Common myeloid progenitor, CD34-positive (primary cell): Measurements from ENCODE around the gene NAXE.

Experiments
- CTCF ChIA-PET: fragments of 350-600 bp; sonication (Branson Sonifier 250); formaldehyde crosslinking; loops from one replicate; lab custom pipeline; 2021; ENCODE audit warnings: antibody characterized with exemption; lab: Charles Lee
- POLR2A ChIA-PET: fragments of 350-600 bp; sonication (Branson Sonifier 250); formaldehyde crosslinking; loops from one replicate; lab custom pipeline; 2021; ENCODE audit warnings: antibody characterized with exemption; lab: Charles Lee
- DNase-seq, 3 donors: peaks; one replicate each; pipeline versions ENCODE4 v3.0.0 to v3.0.0-alpha.2; 2013
- H3K27ac ChIP-seq, 2 experiments: 1 replicate in 1 of 2; 2 replicates in 1 of 2; pipeline ENCODE4 v1.7.0; 2013; ENCODE audit warnings: inconsistent platforms in 2 of 2, low read length in 2 of 2, mild to moderate bottlenecking in 2 of 2, low read depth in 1 of 2, moderate library complexity in 1 of 2; ENCODE audit not compliant: severe bottlenecking in 2 of 2, insufficient read depth in 1 of 2, poor library complexity in 1 of 2
- H3K27me3 ChIP-seq, 5 experiments: replicated peaks in 2 of 5; 1 replicate in 3 of 5; 2 replicates in 2 of 5; pipeline versions ENCODE4 v1.6.1 to v1.7.0; 2013; ENCODE audit warnings: low read length in 4 of 5, mild to moderate bottlenecking in 2 of 5, moderate library complexity in 2 of 5, inconsistent platforms in 1 of 5; ENCODE audit not compliant: insufficient read depth in 5 of 5, control insufficient read depth in 4 of 5
- H3K36me3 ChIP-seq, 4 experiments: 1 replicate in 2 of 4; 2 replicates in 2 of 4; pipeline versions ENCODE4 v1.6.1 to v1.7.0; 2013; ENCODE audit warnings: low read length in 3 of 4, control low read depth in 1 of 4, mild to moderate bottlenecking in 1 of 4; ENCODE audit not compliant: control insufficient read depth in 4 of 4, insufficient read depth in 4 of 4
- H3K4me1 ChIP-seq, 4 experiments: 1 replicate in 3 of 4; 2 replicates in 1 of 4; pipeline versions ENCODE4 v1.6.1 to v1.7.1; 2013; ENCODE audit warnings: low read length in 3 of 4, mild to moderate bottlenecking in 3 of 4, control low read depth in 1 of 4, inconsistent platforms in 1 of 4, moderate library complexity in 1 of 4; ENCODE audit not compliant: control insufficient read depth in 4 of 4, insufficient read depth in 4 of 4; ENCODE audit errors: control extremely low read depth in 1 of 4
- H3K4me3 ChIP-seq, 7 experiments: 1 replicate in 4 of 7; 2 replicates in 3 of 7; pipeline versions ENCODE4 v1.5.1 to v1.7.0; 2013; ENCODE audit warnings: mild to moderate bottlenecking in 7 of 7, low read length in 6 of 7, moderate library complexity in 6 of 7, inconsistent platforms in 2 of 7, low read depth in 2 of 7, control low read depth in 1 of 7; ENCODE audit not compliant: insufficient read depth in 4 of 7, control insufficient read depth in 1 of 7; ENCODE audit errors: extremely low read depth in 1 of 7
- H3K9me3 ChIP-seq, 5 experiments: 1 replicate in 4 of 5; 2 replicates in 1 of 5; pipeline versions ENCODE4 v1.6.1 to v1.7.1; 2013; ENCODE audit warnings: low read length in 4 of 5, mild to moderate bottlenecking in 2 of 5, inconsistent platforms in 1 of 5, low read depth in 1 of 5, moderate library complexity in 1 of 5; ENCODE audit not compliant: control insufficient read depth in 4 of 5, insufficient read depth in 2 of 5; ENCODE audit errors: control extremely low read depth in 1 of 5
- WGBS: methylation state at CpG from one replicate; pipeline ENCODE4 v1.1.5; 2013; ENCODE audit not compliant: insufficient coverage; 5-methylcytosine and 5-hydroxymethylcytosine counted together

The NAXE gene

GRCh38 chr1:156640842-156641706 is 49.5 kb downstream of the NAXE start:
- Histone ChIP-seq H3K4me1 (peaks cover 8 to 35% (median 34%) of the 10 kb centered on the region in 4 experiments), H3K27ac (no peak overlapping the region), H3K36me3 (no peaks in the 10 kb centered on the region), H3K4me3 (peak overlapping the region in 3 of 7 experiments; percentile 39 to 54 (median 40)), H3K27me3 (peaks cover 7 to 72% (median 39%) of the 10 kb centered on the region in 5 experiments), H3K9me3 (no peaks in the 10 kb centered on the region)
- 60% methylated on average over 2 of the region's 6 CpGs for WGBS
- no peak for DNase-seq
- ChIA-PET CTCF (interaction anchor here (0.7 to 18.3 kb wide), 4 partner anchors 12 to 36 kb away, joined by 3 to 275 read pairs (median 38); partner anchors contain the start of gene NES), POLR2A (no interaction called here)

- ChIA-PET CTCF (interaction anchor here (0.7 to 18.3 kb wide), 4 partner anchors 13 to 35 kb away, joined by 3 to 275 read pairs (median 38); partner anchors contain the start of gene NES), POLR2A (no interaction called here)
- Histone ChIP-seq H3K27ac (no peak within 1 kb of the TSS), H3K4me3 (peak within 1 kb of the TSS in 5 of 7 experiments; percentile 13 to 54 (median 40)), H3K9me3 (no peaks in the 10 kb centered on the region), H3K36me3 (no peaks in the 10 kb centered on the region), H3K27me3 (peaks cover 4 to 79% (median 44%) of the 10 kb centered on the region in 5 experiments), H3K4me1 (peaks cover 8 to 35% (median 34%) of the 10 kb centered on the region in 4 experiments)
- 1% methylated on average over 20 of the region's 46 CpGs for WGBS
- peak in 2 of 3 donors; percentile 44 to 48 for DNase-seq
Observed at GRCh38 chr1:156641761-156642264, 50.2 kb downstream of the NAXE start, which contains the start of gene BCAN. BCAN (plus strand) TSS chr1:156642117; CDS start chr1:156646055, 3,938 bp downstream.

- no peaks in the 10 kb centered on the region for H3K9me3 ChIP-seq
- H3K4me1 ChIP-seq: peaks cover 8 to 35% (median 34%) of the 10 kb centered on the region in 4 experiments
- H3K4me3 ChIP-seq: peak overlapping the region in 4 of 7 experiments; percentile 19 to 46 (median 40)
- H3K27me3 ChIP-seq: peaks cover 4 to 82% (median 49%) of the 10 kb centered on the region in 5 experiments
- POLR2A ChIA-PET: interaction anchor here (0.5 kb wide), 1 partner anchor 36 kb away, joined by 3 read pairs; no protein-coding TSS in a partner anchor
- no peak overlapping the region for H3K27ac ChIP-seq
- WGBS: 16% methylated on average over 40 of the region's 40 CpGs
- CTCF ChIA-PET: interaction anchor here (0.5 to 18.3 kb wide), 13 partner anchors 13 to 1144 kb away, joined by 3 to 275 read pairs (median 3); partner anchors contain the start of gene HAPLN2
- H3K36me3 ChIP-seq: no peaks in the 10 kb centered on the region
- DNase-seq: peak in 1 of 3 donors; percentile 26
Observed at GRCh38 chr1:156642265-156643048, 50.9 kb downstream of the NAXE start.

- Histone ChIP-seq H3K27me3 (peaks cover 4 to 84% (median 49%) of the 10 kb centered on the region in 5 experiments), H3K36me3 (no peaks in the 10 kb centered on the region), H3K4me3 (no peak overlapping the region), H3K27ac (no peak overlapping the region), H3K4me1 (peaks cover 8 to 35% (median 34%) of the 10 kb centered on the region in 4 experiments), H3K9me3 (no peaks in the 10 kb centered on the region)
- ChIA-PET POLR2A (interaction anchor here (0.5 to 1.2 kb wide), 3 partner anchors 14 to 37 kb away, joined by 3 read pairs; no protein-coding TSS in a partner anchor), CTCF (interaction anchor here (0.5 to 18.3 kb wide), 15 partner anchors 9 to 1143 kb away, joined by 3 to 275 read pairs (median 3); partner anchors contain the start of gene HAPLN2)
- 67% methylated on average over 1 of the region's 7 CpGs for WGBS
- DNase-seq: no peak
Observed at GRCh38 chr1:156643049-156643777, 51.6 kb downstream of the NAXE start.

- H3K27me3 ChIP-seq: peaks cover 4 to 84% (median 49%) of the 10 kb centered on the region in 5 experiments
- WGBS: 0% methylated on average over 6 of the region's 7 CpGs
Observed at GRCh38 chr1:156643778-156644092, 52.2 kb downstream of the NAXE start.

More at GRCh38 chr1:156643778-156644092, 52.2 kb downstream of the NAXE start:
- Histone ChIP-seq H3K9me3 (no peaks in the 10 kb centered on the region), H3K4me1 (peaks cover 8 to 35% (median 34%) of the 10 kb centered on the region in 4 experiments), H3K27ac (no peak overlapping the region), H3K36me3 (no peaks in the 10 kb centered on the region), H3K4me3 (peak overlapping the region in 2 of 7 experiments; percentile 14 to 43)
- POLR2A ChIA-PET: interaction anchor here (0.6 to 1.2 kb wide), 2 partner anchors 14 to 18 kb away, joined by 3 read pairs; no protein-coding TSS in a partner anchor
- CTCF ChIA-PET: interaction anchor here (0.8 to 18.3 kb wide), 14 partner anchors 8 to 198 kb away, joined by 3 to 275 read pairs (median 4); partner anchors contain the start of gene HAPLN2
- DNase-seq: peak; percentile 88 to 95 (median 94)
